IPS-18c (cell line): ENCODE measurements around the gene GGT1.
A peak's percentile ranks its signal among the peaks of the same experiment; 100 is the strongest.

Experiments
- H3K4me3 ChIP-seq: 2 replicates; pipeline ENCODE4 v1.7.0; 2013; ENCODE audit warnings: low read depth, mild to moderate bottlenecking, low read length, moderate library complexity; ENCODE audit not compliant: insufficient read depth
- H3K9me3 ChIP-seq: one replicate; pipeline ENCODE4 v1.6.1; 2013; ENCODE audit warnings: mild to moderate bottlenecking, low read length, moderate library complexity; ENCODE audit not compliant: control insufficient read depth, insufficient read depth

GGT1 gene

DNA sequence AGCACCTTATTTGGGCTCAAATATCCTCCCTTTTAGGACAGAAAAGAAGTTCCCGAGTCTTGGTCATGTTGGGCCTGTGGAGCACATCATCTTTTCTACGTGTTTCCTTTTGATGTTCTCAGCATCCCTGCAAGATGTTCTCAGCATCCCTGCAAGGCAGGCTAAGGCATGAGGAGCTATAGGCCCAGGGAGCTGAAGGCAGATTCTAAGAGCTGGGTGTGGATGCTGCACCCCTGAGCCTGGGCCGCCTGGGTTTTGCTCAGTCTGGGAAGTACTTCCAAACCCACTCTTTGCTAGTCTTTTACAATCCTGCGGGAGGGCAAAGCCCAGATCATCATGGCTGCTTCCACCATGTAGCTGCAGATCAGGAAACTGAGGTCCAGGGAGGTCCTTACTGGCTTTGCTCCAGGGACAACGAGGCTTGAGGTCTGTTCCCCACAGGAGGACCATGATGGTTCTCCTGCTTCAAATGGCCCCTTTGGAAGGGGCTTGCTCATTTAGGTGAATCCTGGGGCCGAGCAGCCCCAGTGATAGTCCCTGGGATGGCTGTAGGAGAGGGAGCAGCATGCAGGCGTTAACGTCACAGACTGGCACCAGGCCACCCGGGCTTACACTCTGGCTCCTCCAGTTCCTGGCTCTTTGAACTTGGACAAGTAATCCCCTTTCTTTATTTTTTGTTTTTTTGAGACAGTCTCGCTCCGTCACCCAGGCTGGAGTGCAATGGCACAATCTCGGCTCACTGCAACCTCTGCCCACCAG is 20.8 kb upstream of the GGT1 start:
- no peaks in the 10 kb centered on the region for H3K9me3 ChIP-seq
- H3K4me3 ChIP-seq = no peak overlapping the region

- Histone ChIP-seq H3K9me3 (no peaks in the 10 kb centered on the region), H3K4me3 (no peak overlapping the region)
These were observed 19.5 kb upstream of the GGT1 start for GRCh38 chr22:24583221-24584165.

- Histone ChIP-seq H3K4me3 (no peak overlapping the region), H3K9me3 (no peaks in the 10 kb centered on the region)
These were observed 18.7 kb upstream of the GGT1 start for GRCh38 chr22:24584166-24584790.

DNA sequence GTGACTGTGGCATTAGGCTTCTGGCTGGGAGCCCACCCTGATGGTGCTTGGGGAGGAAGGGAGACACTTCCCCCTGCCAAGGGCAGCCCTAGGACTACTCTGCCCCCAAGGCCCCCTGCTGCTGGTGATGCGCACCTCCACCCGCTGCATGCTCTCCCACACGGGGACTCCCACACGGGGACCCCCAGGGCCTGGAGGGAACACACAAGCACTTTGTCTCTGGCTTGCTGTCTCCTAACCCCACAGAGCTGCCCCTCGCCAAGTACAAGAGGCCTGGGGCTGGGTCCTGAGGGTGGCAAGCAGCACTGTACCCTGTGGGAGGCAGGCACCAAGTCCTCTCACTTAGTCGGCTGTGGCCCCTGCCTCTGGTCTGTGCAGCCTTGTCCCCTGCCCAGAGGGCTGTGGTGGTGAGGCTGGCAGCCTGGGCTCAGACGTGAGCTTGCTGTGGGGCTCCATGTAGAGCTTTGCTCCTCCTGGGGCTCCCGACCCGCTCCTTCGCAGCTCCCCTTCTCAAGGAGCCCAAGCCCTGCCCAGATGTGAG is 18.1 kb upstream of the GGT1 start:
- Histone ChIP-seq H3K9me3 (no peaks in the 10 kb centered on the region), H3K4me3 (no peak overlapping the region)

- Histone ChIP-seq H3K4me3 (no peak overlapping the region), H3K9me3 (no peaks in the 10 kb centered on the region)
These were observed 17.5 kb upstream of the GGT1 start for GRCh38 chr22:24585461-24585860.

- H3K9me3 ChIP-seq = no peaks in the 10 kb centered on the region
- H3K4me3 ChIP-seq = no peak overlapping the region
These were observed 17.0 kb upstream of the GGT1 start for GRCh38 chr22:24585927-24586546.

- no peak overlapping the region for H3K4me3 ChIP-seq
- H3K9me3 ChIP-seq = no peaks in the 10 kb centered on the region
These were observed 15.7 kb upstream of the GGT1 start for GRCh38 chr22:24587251-24587650.

DNA sequence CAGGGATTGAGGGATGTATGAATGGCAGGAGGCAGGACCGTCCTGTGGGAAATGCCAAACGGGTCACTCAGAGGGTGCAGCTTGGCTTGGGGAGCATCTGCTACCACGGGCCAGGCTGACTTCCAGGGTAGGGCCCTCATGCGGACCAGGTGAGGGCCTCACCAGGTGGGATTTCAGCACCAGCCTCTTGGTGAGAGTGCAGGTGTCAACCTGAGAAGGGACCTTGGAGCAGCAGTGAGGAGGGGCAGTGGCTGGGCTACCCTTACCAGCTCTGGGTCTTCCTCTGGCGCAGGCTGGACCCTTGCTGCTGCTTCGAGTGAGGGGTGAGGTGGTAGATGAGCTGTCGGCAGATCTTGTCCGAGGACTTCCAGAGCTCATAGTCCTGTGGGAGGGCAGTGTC is 15.0 kb upstream of the GGT1 start:
- no peaks in the 10 kb centered on the region for H3K9me3 ChIP-seq

DNA sequence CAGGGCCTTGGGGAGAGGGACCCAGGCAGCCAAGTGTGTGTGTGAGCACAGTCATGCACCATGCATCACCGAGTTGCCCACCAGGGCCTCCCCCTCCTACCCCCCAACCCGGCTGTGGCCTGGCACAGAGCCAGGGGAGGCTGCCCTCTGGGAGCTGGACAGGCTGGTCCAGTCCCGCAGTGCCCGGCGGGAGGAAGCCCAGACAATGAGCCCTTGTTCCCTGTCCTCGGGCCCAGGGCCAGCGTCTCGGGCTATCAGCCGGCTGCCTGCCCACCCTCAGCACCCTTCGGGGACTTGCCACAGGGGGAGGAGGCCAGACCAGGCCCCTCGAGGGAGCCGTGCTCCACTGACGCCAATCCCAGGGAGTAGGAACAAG is 14.6 kb upstream of the GGT1 start:
- Histone ChIP-seq H3K4me3 (no peak overlapping the region), H3K9me3 (no peaks in the 10 kb centered on the region)

More for the DNA sequence above, 15.0 kb upstream of the GGT1 start:
- H3K4me3 ChIP-seq = no peak overlapping the region

- Histone ChIP-seq H3K4me3 (no peak overlapping the region), H3K9me3 (no peaks in the 10 kb centered on the region)
These were observed 14.1 kb upstream of the GGT1 start for GRCh38 chr22:24588757-24589481.

- H3K9me3 ChIP-seq = no peaks in the 10 kb centered on the region
- H3K4me3 ChIP-seq = no peak overlapping the region
These were observed 13.4 kb upstream of the GGT1 start for GRCh38 chr22:24589518-24590030.

- no peak overlapping the region for H3K4me3 ChIP-seq
- no peaks in the 10 kb centered on the region for H3K9me3 ChIP-seq
These were observed 12.3 kb upstream of the GGT1 start for GRCh38 chr22:24590596-24591173.

GRCh38 chr22:24591286-24591830 is 11.6 kb upstream of the GGT1 start:
- H3K4me3 ChIP-seq = no peak overlapping the region
- H3K9me3 ChIP-seq = no peaks in the 10 kb centered on the region

- Histone ChIP-seq H3K9me3 (no peaks in the 10 kb centered on the region), H3K4me3 (peak overlapping the region; percentile 74)
These were observed 10.7 kb upstream of the GGT1 start for GRCh38 chr22:24592058-24592850.

GRCh38 chr22:24592851-24593558 is 10.0 kb upstream of the GGT1 start, which contains the start of gene LRRC75B:
Gene LRRC75B (minus strand): TSS chr22:24593073. CDS start chr22:24593039, 34 bp downstream.
- H3K4me3 ChIP-seq = peak within 1 kb of the TSS; percentile 74
- no peaks in the 10 kb centered on the region for H3K9me3 ChIP-seq
